ENCODE results near the gene PACSIN2.

Gene PACSIN2

DNA sequence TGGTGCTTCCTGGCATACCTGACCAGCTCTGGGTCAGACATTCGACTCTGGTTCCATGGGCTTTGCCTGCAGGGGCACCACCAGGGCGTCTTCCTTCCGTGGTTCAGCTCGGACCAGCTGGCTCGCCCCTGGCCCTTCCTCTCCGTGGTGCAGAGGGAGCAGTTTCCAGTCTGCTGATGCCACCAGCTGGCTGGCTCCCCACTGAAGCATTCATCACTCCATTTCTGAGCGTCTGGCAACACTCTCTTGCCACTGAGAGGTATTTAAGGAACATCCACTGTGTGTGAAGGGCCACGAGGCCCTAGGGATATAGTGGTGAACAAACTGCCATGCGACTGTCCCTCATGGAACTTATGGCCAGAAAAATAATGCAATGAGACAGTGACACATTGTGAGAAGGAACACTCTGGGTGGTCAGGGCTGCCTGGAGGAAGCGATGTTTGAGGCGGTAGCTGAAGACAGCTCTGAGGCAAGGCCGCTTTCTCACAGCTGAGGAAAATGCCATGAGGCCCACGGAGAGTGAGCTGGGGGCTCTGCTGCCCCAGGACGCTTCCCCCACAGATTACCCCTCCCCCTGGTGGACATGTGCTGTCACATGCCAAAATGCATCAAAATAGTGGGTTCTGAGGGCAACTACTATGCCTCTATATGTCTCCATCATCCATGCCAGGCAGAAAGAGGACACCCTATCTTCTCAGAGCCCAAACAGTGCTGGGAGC, 113.0 kb downstream of the PACSIN2 start:
- DNase-seq = no peak

DNA sequence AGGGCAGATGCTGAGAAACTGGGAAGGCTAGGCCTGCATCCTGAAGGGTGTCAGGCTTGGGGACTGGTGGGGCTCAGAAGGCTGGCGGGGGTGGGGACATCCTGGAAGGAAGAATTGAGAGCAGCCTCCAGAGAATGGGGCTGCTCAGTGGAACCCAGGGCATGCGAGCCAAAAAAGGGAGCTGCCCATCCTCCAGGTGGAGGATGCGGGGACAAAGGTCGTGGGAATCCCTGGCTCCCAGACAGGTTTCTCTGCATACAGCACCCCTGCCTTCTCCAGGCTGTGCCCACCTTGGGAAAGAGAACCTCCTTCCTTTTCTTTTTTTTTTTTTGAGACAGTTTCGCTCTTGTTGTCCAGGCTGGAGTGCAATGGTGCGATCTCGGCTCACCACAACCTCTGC, 117.0 kb downstream of the PACSIN2 start:
- DNase-seq = no peak

DNA sequence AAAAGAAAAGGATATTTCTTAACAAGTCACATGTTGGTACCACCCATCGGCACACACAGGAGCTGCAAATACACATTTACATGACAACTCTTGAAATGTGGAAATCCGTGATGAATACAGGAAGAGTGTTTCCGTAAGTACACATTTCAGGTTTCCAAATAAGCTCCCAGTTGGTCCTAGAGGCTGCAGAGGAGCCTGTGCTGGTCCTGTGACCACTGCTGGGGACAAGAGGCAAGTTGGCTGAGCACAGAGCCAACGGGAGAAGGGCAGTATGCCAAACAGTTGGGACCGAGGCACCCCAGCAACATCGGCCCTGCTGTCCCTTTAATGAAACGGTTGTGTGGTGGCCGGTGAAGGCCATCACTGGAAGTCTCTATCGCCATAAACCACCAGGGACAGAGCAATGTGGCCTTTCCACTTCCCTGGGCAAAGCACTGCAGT, 119.4 kb downstream of the PACSIN2 start:
- no peak for DNase-seq

DNA sequence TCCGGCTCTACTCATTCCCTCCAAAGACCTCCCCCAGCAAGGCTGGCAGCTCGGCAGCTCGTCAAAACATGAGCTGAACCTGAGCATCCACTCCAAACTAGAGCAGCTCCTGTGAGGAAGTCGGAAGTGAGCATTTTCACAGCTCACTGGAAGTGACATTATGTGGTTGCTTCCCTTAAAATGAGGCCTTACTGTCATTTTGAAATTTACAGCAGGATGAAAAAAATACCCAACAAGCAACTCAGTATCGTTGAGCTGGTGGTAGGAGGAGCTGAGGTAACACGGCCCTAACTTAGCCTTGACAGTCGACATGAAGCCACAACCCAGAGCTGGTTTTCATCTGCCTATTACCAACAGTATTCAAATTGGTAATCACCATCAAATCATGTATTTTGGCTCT, 119.9 kb downstream of the PACSIN2 start:
- DNase-seq = no peak

DNA sequence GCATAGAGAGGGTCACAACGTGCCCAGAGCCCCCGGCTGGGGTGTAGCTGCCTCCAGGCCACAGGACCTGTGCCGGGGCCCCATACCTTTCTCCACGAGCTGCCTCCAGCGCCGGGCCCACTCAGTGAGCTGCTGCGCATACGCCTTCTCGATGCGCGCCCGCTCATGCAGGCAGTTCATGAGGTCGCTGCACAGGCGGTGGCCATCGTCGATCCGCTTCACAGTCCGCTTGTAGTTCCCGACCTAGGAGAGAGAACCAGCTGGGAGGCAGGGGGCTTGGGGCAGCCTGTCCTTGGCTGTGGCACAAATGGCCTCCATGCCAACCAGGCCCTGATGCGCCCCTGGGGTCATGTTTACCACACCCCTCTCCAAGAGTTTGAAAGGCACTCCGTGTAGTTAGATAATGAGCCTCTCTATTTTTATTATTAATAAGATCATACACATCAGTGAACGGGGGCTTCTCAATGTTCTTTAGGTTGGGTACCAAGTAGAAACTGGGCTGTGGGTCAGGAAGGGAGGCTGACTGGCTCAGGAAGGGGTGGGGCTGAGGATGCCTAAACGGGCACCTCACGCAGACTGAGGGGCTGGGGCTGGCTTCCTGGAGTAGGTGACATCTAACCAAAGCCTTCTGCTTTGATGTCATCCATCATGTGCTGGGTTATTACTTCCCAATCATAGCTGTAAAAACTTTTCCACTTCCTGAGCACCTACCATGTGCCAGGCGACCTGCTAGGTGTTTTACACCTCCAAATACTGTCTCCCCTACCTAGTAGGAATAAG, 121.4 kb downstream of the PACSIN2 start:
- DNase-seq = no peak

DNA sequence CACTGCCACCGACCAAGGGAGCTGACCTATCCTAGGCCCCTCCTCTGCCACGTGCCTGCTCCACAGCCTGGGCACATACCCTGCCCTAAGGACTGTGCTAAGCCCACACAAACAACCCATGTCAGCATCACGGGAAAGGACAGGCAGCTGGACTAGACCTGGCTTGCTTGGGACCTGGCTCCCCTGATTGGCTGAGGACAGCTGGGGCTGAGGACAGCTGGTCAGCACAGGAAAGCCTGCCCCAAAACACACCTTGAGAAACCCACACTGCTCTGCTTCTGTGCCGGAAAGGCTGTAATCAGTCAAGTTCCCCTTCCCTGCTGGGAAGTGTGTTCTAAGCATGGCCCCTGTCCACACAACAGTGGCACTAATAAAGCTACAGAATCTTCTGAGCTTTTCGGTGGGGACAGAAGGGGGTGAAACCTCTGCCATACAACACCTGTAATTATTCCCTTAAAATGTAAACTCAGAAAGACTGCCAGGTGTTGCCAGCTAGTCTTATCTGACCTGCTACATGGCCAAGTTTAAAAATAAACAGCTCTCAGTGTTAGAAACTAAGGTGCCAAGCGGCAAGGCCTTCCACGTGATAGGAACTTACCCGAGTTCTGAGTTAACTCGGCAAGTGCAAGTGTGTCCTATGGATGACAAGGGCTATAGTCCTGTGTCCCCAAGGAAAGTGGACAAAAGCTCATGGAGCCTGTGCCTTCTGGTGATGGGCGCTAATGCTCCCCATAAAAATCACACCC, 122.2 kb downstream of the PACSIN2 start:
- peak; percentile 45 for DNase-seq

DNA sequence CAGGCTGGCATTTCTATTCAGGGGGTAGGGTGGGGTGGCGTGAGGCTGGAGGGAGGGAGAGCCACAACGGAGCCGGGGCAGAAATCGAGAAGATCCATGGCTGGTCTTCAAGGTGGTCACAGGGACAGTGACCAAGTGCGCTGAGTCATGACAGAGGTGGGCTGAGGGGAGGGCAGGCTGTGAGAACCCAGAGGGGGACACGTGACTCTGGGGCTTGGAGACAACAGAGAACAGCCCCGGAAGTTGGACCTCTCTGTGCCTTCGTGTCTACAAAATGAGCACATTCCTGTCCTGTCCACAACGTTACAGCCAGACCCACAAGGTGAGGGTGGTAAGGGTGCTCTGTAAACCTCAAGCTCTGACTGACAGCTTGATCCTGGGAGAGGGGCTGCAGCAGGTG, 122.8 kb downstream of the PACSIN2 start:
- no peak for DNase-seq

DNA sequence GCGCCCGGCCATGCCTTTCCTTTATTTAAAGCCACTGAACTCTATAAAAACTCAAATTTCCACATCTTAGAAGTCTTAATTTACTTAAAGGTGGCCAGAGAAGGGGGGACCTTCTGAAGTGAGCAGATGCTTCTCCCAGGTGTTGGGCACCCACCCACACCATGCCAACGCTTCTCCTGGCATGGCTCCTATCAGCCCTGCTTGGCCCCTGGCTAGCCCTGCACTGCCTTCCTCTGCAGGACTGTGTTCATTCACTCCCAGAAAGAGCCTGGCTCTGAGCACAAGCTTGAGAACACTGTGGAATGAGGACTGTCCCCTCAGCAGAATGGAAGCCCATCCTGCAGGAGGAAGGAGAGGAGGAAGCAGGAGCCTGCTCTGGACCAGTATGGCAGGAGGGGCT, 123.3 kb downstream of the PACSIN2 start:
- no peak for DNase-seq

DNA sequence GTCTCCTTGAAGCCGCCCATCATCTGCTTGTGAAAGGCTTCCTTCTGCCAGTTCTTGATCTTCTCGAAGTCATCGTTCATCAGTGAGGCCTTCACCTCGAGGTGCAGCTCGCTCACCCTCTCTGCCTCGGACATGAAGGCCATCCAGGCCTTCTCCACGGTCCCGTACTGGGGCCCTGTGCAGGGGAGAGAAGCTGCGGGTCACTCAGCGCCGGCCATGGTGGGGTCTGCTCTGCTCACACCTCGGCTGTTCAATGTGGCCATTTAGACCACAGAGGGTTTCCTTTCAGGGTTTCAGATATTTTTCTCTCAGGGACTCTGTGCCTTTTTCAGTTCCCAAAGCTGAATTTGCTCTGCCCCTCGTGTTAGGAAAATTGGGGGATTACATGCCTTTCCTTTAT, 123.9 kb downstream of the PACSIN2 start:
- DNase-seq = no peak

DNA sequence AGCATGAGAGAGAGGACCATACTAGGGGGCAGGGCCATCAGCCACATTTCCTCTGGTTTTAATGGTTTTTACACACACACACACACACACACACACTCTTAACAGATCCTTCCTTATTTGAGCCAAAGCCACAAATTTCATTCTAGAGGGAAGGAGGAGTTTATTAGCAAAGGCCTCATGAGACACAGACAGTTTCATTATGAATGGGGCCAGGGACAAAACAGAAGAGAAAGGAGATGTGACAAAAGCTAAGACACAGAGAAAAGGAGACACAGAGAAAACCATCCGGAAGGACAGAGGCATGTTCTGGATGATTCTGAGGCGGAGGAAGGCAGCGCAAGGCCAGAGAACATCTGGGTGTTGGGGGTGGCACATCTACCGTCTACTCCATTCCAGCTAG, 125.6 kb downstream of the PACSIN2 start:
- no peak for DNase-seq

DNA sequence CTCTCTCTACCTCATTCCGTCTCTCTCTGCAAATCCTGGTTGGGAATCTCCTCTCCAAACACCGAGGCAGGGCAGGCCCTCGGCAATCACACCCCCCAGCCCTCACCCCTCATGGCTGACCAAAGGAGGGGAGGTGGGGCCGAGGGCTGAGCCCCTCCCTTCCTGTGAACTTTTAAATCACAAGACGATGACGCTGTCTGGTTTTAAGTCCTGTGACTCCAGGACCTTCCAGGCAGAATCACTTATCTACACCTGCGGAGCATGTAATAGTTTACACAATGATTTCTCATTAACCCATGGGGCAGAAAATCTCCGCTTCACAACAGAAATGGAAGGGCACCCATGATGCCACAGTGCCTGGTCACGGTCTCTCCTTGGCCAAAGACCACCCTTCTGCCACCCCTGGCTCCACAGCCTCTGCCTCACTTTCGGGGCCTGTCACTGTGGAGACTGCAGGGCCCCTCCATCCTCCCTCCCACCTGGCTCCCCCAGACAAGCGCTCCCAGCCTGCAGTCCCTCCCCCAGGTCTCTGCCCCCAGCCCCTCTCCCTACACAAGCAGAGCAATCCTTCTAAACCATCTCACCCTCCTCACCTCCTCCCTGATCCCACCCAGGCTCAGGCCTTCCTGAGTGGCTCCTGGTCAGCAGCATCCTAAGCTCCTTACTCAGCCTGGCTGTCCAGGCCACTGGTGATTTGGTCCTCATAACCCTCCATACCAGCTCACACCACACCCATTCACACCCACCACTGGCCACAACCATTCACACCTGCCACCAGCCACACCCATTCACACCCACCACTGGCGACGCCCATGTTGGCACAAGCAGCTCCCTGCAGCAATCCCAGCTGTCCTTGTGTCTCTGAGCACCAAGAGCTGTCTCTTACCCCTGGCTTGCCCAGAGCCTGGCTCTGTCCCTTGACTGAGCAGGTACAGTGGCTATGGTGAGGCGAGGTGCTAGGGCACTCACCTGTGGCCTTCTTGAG, 127.1 kb downstream of the PACSIN2 start:
- DNase-seq = no peak

DNA sequence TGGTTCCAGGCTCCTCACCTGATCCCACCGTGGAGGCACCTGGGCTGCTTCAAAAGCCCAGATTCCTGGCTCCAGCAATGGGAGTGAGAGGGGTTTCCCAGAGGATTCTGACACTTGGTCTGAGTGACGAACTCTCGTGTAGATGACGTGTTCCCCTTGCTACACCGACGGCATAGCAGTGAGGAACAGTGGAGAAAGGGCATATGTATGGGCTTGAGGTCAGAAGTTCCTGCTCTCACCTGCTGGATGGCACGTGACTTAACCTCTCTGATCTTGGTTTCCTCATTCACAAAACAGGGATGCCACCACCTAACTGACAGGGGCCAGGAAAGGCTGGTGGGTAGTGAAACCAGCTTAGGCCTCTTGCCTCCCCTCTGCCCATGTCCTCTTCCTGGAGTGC, 127.8 kb downstream of the PACSIN2 start:
- DNase-seq = no peak

DNA sequence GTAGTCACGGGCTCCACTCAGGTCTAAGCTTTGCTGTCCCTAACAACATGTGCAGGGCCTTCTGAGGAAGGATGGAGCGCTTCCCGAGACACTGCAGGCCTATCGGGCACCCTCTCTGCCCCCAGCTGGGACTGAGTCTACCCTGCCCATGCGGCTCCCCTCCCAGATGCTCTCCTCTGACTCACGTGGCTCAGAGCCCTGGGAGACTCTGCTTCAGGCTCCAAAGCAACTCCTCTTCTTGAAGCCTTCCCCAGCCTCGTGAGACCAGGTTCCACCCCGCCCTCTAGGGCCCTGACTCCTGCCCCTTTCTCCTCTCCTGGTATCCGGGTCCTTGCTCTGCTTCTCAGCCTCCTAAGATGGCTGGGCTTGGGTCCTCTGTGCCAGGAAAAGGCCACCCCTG, 129.5 kb downstream of the PACSIN2 start:
- no peak for DNase-seq

DNA sequence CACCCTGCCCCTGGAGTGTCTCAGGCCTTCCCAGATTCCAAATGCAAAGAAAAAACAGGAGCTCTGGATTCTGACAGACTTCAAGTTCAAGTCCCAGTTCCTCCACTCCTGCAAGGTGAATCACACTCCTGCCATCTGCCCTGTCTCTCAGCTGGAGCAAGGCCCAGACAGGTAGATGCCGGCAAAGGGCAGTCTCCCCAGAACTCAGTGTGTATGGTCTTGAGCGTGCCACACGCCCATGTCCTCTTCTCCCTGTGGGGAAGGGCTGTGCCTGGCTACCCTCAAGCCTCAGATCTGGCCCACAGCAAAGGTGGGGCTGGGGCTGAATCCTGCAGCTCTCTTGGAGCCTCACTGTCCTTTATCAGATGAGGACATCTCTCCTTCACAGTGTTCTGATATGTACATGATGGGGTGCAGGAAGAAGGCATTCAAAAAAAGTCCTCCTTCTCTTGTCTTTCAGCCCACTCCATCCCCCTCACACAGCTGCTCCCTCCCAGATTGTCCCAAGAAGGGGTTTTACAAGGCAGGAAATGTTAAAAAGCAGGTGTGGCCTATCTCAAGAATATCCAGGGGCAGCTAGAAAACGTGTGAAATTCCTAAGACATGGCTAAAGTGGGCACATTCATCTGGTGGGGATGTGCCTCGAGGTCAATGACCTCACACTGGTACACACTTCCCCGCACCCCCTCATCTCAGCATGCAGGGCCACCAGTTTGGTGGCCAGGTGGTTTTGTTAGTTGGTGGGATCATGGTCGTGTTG, 130.2 kb downstream of the PACSIN2 start:
- no peak for DNase-seq

DNA sequence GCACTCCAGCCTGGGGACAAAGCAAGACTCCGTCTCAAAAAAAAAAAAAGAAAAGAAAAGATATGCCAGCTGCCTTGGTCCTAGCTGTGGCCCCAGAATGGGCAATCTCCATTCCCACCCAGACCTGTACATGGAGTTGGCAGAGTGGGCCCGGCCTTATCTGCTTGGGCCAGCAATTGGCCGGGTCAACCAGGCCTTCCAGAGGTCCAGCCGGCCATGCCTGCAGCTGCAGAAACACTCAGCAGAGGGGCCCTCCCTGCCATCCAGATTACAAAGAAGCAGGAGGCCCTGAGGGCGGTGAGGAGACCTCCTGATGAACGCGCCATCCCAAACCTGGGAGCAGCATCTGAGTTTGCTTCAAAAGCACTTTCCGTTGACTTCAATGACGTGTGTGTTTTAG, 131.0 kb downstream of the PACSIN2 start:
- no peak for DNase-seq

DNA sequence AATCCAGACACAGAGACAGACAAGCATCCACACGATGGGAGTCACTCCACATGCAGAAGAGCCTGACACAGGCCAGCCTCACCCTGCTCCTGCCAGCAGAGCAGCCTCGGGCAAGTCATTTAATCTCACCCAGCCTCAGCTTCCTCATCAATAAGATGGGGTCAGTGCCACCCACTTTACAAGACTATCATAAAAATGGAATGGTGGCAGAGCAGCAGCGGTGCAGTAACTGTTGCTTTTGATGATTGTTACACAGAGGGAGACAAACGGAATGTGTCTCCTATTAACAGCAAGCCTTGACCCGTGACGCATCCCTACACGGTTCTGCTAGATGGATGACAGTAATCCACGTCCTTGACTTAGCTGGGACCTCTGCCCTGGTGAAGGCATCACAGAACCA, 131.8 kb downstream of the PACSIN2 start:
- no peak for DNase-seq

DNA sequence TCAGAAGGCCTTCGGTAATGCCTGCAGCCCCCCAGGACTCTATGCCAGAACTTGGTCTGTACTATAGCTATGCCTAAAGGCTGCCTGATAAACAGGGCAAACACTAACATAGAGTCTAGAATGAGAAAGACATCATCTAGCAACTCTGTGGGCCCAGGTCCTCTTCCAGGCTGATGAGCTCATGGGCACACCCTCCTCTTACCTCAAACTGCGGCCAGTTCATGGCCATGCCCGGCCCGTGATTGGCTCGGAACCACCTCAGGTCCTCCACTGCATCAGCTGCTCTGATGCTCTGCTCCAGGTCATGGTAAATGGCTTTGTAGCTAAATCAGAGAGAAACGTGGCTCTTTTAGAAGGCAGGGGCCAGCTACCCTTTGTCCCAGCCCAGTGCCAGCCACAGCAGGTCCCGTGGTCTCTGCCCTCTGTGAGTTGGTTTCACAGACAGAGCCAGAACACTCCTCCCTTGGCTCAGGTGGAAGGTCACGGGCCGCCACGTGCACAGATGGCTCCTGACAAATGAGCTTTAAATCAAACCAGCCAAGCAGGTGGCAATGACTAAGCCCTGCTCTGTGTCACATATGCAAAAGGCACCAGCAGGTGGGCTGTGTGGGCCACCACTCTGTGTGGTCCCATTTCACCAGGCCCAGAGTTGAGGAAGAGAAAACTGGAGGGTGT, 132.8 kb downstream of the PACSIN2 start:
- no peak for DNase-seq

DNA sequence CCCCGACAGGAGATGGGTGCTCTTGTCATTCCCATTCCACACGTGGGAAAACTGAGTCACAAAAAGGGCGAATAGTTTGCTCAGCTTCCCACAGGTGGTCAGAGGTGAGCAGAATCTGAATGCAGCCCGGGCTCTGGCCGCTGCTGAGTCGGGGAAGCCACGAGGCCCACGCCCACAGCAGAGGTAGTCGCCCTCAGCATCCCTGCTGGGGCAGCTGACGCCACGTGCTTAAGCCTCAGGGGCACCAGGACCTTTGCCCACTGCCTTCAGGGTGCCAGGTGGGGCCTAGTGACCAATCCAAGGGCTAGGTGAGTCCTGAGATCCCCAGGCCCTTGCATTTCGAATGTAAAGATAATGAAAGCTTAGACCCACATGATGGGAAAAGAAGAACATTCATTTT, 133.7 kb downstream of the PACSIN2 start:
- DNase-seq = no peak

DNA sequence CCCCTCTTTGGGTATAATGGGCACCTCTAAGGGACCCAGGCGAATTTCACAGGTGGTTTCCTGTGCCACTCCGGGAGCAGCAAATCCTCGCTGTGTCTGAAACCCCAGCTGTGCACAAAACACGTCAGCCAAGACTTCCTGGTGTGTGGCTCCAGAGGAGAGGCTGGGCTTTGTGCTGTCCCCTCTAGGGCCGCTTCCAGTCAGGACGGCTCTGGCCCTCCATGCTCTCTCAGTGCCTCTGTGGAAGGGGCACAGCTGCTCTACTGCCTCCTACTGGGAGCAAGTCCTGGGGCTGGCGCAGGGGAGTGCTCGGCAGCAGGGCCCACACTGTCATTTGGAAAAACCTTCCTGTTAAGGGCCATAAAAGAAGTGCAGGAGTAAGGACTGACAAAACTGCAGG, 134.1 kb downstream of the PACSIN2 start:
- no peak for DNase-seq

DNA sequence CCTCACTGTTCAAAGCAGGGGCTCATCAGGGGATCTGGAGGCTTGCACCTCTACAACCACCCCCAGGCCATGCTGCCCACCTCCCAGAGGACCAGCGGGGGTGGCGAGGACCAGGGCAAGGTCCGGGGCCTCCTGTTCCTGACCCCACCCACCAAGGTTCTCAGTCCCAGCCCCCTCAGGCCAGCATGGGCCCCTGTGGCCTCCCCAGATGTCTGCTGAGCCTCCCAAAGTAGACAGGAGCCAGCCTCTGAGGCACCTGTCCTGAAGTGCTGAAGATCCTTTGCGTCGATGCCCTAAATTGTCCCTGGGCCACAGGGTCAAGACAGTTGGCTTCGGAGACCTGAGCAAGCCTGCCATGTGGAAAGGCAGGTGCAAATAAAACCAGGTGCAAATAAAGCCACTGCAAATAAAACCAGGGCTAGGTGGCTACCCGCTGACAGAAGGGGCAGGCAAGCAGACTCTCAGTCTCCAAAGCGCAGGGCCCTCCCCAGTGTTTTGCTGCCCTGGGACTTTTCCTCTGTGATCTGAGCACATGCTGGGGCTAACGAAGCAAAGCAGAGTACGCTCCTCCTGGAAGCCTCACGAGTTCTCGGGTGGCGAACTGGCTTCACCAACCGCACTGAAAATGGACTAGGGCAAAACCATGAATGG, 135.5 kb downstream of the PACSIN2 start:
- DNase-seq = peak; percentile 65

All from NCI-H146 (cell line).